Astrocyte of the spinal cord (primary cell): ENCODE measurements around the gene SMAD3.

Experiments used
- DNase-seq: peaks from one replicate; pipeline ENCODE4 v3.0.0; 2011; ENCODE audit warnings: low read depth, low spot score
- H3K4me3 ChIP-seq: 2 replicates; pipeline ENCODE4 v1.5.1; 2011; ENCODE audit warnings: low read depth, mild to moderate bottlenecking, low read length, moderate library complexity
- in situ Hi-C: cut with HindIII; loops from 2 replicates; pipeline ENCODE4 v1.10.0; 2017; ENCODE audit warnings: low sequenced_read_pairs
- TF ChIP-seq, protein P1 (sequence below): IDR thresholded peaks from 2 replicates; pipeline ENCODE4 v1.5.1; 2012; ENCODE audit warnings: low read depth, mild to moderate bottlenecking, low read length, inconsistent platforms

Gene SMAD3

DNA sequence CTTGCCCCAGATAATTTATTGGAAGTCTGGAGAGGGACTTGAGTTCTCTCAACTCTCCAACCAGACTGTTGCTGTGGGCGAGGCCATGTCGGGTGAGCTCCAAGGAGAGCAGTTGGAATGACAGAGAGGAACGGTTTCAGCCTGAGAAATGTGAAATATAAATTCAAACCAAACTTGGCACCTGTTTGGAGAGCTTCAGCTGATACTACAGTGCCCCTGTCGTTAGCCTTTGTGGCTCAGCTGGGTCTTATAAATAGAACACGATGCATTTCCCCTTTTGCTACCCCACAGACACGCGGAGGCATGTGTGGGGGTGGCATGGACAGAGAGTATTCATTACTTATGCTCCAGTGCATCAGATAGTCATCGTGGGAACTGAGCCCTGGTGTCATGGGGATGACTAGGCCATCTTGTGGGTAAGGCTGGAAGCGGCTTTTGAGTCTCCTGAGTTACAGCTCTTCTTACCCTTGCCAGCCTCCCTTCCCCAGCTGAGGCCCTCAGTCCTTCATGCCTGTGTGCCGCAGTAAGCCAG, 15.6 kb downstream of the SMAD3 start:
- H3K4me3 ChIP-seq: no peak overlapping the region
- TF ChIP-seq, protein P1, sequence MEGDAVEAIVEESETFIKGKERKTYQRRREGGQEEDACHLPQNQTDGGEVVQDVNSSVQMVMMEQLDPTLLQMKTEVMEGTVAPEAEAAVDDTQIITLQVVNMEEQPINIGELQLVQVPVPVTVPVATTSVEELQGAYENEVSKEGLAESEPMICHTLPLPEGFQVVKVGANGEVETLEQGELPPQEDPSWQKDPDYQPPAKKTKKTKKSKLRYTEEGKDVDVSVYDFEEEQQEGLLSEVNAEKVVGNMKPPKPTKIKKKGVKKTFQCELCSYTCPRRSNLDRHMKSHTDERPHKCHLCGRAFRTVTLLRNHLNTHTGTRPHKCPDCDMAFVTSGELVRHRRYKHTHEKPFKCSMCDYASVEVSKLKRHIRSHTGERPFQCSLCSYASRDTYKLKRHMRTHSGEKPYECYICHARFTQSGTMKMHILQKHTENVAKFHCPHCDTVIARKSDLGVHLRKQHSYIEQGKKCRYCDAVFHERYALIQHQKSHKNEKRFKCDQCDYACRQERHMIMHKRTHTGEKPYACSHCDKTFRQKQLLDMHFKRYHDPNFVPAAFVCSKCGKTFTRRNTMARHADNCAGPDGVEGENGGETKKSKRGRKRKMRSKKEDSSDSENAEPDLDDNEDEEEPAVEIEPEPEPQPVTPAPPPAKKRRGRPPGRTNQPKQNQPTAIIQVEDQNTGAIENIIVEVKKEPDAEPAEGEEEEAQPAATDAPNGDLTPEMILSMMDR: peak; percentile 31
- in situ Hi-C loops: no loop called here
- peak; percentile 83 for DNase-seq

DNA sequence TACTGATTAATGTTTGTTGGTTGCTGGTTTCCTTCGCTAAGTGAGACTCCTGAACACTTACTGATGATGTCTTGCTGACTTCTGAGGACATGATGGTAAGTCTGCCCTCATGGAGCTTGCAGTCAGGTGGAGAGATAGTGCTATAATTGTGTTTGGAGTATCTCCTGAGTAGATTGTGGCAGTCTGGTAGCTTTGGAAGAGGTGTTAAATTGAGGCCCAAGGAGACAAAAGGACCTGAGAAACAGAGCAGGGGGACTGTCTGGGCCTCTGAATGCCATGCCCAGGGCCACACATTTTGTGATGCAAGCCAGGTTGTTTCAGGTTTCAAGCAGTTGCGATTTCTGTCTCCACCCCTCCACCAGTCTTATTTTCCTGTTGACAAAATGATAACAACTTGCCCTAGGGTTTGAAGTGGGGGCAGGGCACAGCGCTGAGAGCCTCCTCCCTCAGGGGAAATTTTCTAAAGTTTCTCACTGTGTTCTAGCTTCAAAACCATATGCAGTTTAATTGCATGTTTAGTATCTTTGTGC, 16.7 kb downstream of the SMAD3 start:
- H3K4me3 ChIP-seq: no peak overlapping the region
- in situ Hi-C loops: no loop called here
- DNase-seq: no peak
- TF ChIP-seq, protein P1: no peak

DNA sequence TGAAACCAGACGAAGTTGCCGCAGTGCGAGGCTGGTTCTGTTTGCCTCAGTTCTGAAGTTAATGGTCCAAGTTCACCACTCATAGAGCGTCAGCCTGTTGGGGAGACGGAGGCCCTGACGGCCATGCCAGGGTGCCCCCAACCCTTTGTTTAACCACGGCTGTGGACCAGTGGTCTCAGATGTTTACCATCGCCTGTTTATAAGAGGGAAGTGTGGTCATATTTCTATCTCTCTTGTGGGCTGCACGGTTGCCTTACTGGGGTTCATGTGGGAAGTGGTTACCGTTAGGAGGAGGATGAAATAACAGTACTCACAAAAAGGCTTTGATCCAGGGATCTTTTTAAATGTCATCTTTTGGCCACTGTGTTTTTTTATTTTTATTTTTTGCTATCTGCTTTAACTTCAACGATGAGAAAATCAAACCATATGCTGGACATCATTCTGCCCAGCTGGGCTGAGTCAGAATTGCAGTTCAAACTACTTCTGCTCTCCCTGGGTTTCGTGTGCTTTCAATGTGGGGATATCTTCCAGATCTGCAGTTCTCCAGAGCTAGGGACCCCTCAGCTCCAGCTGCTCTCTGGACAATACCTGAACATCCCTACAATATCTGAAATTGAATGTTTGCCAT, 17.8 kb downstream of the SMAD3 start:
- in situ Hi-C loops: no loop called here
- H3K4me3 ChIP-seq: no peak overlapping the region
- no peak for DNase-seq
- TF ChIP-seq, protein P1: no peak

DNA sequence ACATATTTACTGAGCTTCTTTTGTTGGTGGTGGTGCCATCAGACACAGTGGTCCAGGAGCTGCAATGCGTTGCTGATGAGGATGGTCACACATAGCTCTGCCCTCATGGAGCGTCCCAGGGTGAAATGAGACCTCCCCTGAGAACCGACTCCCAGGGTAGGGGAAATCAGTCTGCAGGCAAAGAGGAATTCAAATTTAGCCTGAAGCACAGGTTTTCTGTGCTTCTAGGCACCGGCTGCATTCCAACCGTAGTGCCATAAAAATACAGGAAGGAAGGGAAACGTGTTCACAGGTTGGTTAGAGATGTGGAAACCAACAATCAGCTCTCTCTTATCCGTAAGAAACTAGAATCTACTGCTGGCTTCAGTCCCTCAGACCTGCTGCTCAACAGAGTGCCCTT, 19.2 kb downstream of the SMAD3 start:
- TF ChIP-seq, protein P1: no peak
- DNase-seq: no peak
- H3K4me3 ChIP-seq: no peak overlapping the region
- in situ Hi-C loops: no loop called here

DNA sequence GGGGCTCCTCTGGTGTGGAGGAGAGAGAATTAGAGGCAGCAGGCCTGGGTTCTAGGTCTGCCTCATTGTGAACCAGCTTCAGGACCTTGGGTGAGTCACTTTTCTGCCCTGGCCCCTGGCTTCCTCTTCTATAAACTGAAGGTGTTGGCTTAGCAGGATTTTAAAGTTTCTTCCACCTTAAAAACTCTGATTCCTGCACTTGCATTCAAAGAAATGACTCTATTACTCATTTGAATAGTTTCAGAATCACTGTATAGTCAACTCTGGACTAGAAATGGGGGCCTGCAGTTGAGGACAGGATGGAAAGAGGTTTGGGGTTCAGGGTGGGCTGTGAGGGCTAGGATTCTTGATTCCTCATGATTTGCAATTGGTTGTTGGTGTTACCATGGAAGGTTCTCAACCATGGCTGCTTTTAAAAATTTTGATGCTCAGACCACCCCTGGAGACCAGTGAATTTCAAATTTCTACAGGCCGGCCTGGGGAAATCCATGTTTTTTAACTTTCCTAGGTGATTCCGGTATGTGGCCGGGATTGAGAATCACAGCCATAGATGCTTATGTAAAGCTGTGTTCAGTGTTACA, 19.9 kb downstream of the SMAD3 start:
- DNase-seq: no peak
- no peak overlapping the region for H3K4me3 ChIP-seq
- in situ Hi-C loops: no loop called here
- TF ChIP-seq, protein P1: no peak

DNA sequence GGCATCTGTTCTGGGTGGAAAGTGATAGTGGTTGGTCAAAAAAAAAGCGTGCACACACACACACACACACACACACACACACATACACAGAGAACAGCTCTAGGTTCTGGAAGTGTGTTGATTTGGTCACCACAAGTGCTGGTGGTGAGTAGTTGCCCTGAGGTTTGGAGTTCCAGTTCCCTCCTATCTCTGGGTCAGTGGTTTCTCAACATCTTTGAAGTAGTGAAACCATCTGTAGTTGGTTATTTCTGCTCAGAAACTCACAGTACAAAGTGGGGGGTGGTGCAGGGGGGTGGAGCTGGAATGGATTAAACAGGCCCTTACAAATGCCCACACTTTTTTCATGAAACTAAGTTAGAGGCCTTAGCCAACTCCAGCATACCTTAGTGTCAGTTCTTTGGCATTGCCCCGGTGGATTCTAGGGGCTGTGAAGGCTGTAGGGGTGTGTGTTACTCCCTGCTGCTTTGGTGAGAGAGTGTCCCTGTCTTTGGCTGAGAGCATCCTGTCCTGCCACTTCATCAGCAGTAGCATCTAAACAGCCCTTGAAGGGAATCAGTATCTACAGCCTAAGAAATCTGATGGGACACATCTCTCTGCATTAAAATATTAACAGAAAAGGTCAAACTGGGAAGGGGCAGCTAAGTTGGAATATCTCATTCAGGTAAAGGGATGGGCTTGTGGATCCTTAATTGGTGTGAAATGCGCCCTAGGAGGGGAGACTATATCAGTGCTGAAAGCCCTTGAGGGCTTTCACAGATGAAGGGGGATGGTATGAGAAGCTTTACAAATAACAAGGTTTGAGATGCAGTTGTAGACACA, 20.6 kb downstream of the SMAD3 start:
- H3K4me3 ChIP-seq: no peak overlapping the region
- in situ Hi-C loops: no loop called here
- DNase-seq: peak; percentile 93
- TF ChIP-seq, protein P1: no peak
